HG02840 (cell line): Measurements from ENCODE around the gene ASIC3.
"Not testable (repeated sequence)": the region's sequence is repeated elsewhere in the genome, so short reads cannot be mapped to it uniquely, and the experiment has no call there.

ENCODE experiments used
- ATAC-seq: cut with Tn5 transposase; IDR thresholded peaks from one replicate; pipeline ENCODE4 v1.9.1; 2021; ENCODE audit warnings: mild to moderate bottlenecking, moderate library complexity, moderate number of reproducible peaks; ENCODE audit not compliant: unreplicated experiment, low FRiP score

Gene ASIC3

GRCh38 chr7:151032936-151033863 lies 15.1 kb upstream of the ASIC3 start:
- no peak for ATAC-seq

GRCh38 chr7:151033864-151034249 lies 14.5 kb upstream of the ASIC3 start:
- ATAC-seq, result no peak

- ATAC-seq, result no peak
Measured at GRCh38 chr7:151034312-151035025, 13.9 kb upstream of the ASIC3 start.

GRCh38 chr7:151035026-151035717 lies 13.2 kb upstream of the ASIC3 start:
- no peak for ATAC-seq

- ATAC-seq, result no peak
Measured at GRCh38 chr7:151035902-151036301, 12.4 kb upstream of the ASIC3 start.

GRCh38 chr7:151038951-151039849 lies 9.1 kb upstream of the ASIC3 start:
- ATAC-seq, result no peak

GRCh38 chr7:151039850-151040548 lies 8.3 kb upstream of the ASIC3 start:
- no peak for ATAC-seq

- no peak for ATAC-seq
Measured at GRCh38 chr7:151040616-151041375, 7.5 kb upstream of the ASIC3 start.

- ATAC-seq, result not testable (repeated sequence)
Measured at GRCh38 chr7:151043449-151043848, 4.9 kb upstream of the ASIC3 start.

- no peak for ATAC-seq
Measured at GRCh38 chr7:151043959-151044358, 4.4 kb upstream of the ASIC3 start.

GRCh38 chr7:151045262-151045661 lies 3.1 kb upstream of the ASIC3 start:
- ATAC-seq, result no peak

GRCh38 chr7:151045967-151046366 lies 2.4 kb upstream of the ASIC3 start:
- ATAC-seq, result no peak

GRCh38 chr7:151046603-151047573 lies 1.4 kb upstream of the ASIC3 start:
- no peak for ATAC-seq

GRCh38 chr7:151048911-151049463 lies 656 bp downstream of the ASIC3 start:
- ATAC-seq, result no peak

- no peak for ATAC-seq
Measured at GRCh38 chr7:151051108-151051507, 2.8 kb downstream of the ASIC3 start.

- ATAC-seq, result no peak
Measured at GRCh38 chr7:151053096-151053495, 4.8 kb downstream of the ASIC3 start.

GRCh38 chr7:151053751-151054150 lies 5.4 kb downstream of the ASIC3 start:
- no peak for ATAC-seq
